HG03139 (cell line): ENCODE data around the gene GATA1.

Experiments used
- ATAC-seq: cut with Tn5 transposase; IDR thresholded peaks from one replicate; pipeline ENCODE4 v1.9.1; 2021; ENCODE audit not compliant: unreplicated experiment

Gene GATA1

DNA sequence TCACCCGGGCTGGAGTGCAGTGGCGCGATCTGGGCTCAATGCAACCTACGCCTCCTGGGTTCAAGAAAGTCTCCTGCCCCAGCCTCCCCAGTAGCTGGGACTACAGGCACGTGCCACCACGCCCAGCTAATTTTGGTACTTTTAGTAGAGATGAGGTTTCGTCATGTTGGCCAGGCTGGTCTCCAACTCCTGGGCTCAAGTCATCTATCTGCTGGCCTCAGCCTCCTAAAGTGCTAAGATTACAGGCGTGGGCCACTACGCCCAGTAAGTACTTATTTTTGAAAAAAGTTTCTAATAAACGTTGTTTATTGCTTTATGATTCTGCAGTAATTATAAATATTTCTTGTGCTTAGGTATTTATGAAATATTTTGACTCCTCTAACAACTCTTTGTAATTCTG, 53.3 kb downstream of the GATA1 start:
- no peak for ATAC-seq
